IMR-90 (cell line): ENCODE data around the gene CDK17.

ENCODE experiments used
- BHLHE40 ChIP-seq: fragments of 150-350 bp; IDR thresholded peaks from 2 replicates; pipeline ENCODE4 v1.6.1; 2016; ENCODE audit warnings: mild to moderate bottlenecking, low read depth, low read length
- CEBPB ChIP-seq: IDR thresholded peaks from 2 replicates; pipeline ENCODE4 v1.6.1; 2012; ENCODE audit warnings: low read depth, low read length, improper control_type of control experiment
- CHD1 ChIP-seq: IDR thresholded peaks from 2 replicates; pipeline ENCODE4 v1.6.1; 2012; ENCODE audit warnings: low read depth, low read length, improper control_type of control experiment
- FOS ChIP-seq: fragments of 150-350 bp; IDR thresholded peaks from 2 replicates; pipeline ENCODE4 v1.6.1; 2016; ENCODE audit warnings: low read depth, low read length
- MAFK ChIP-seq: IDR thresholded peaks from 2 replicates; pipeline ENCODE4 v1.6.1; 2012; ENCODE audit warnings: low read depth, low read length, improper control_type of control experiment
- MAZ ChIP-seq: IDR thresholded peaks from 2 replicates; pipeline ENCODE4 v1.6.1; 2012; ENCODE audit warnings: low read depth, mild to moderate bottlenecking, low read length, improper control_type of control experiment, moderate library complexity, borderline replicate concordance
- POLR2A ChIP-seq: IDR thresholded peaks from 2 replicates; pipeline ENCODE4 v1.6.1; 2012; ENCODE audit warnings: mild to moderate bottlenecking, low read depth, low read length
- RFX5 ChIP-seq: IDR thresholded peaks from 2 replicates; pipeline ENCODE4 v1.8.0; 2012; ENCODE audit warnings: low read depth, mild to moderate bottlenecking, low read length, moderate library complexity
- SMC3 ChIP-seq: fragments of 150-350 bp; IDR thresholded peaks from 2 replicates; pipeline ENCODE4 v1.6.1; 2016; ENCODE audit warnings: low read depth, mild to moderate bottlenecking, antibody characterized with exemption, low read length, moderate library complexity
- TF ChIP-seq, protein P1 (sequence below): conservative IDR thresholded peaks from 2 replicates; pipeline ENCODE4 v1.5.1; 2012; ENCODE audit warnings: mild to moderate bottlenecking, low read depth, low read length, improper control_type of control experiment
- TF ChIP-seq, protein P2 (sequence below): fragments of 150-350 bp; IDR thresholded peaks from 2 replicates; pipeline ENCODE4 v1.6.1; 2017; ENCODE audit warnings: mild to moderate bottlenecking, antibody characterized with exemption, low read length, low read depth

DNA sequence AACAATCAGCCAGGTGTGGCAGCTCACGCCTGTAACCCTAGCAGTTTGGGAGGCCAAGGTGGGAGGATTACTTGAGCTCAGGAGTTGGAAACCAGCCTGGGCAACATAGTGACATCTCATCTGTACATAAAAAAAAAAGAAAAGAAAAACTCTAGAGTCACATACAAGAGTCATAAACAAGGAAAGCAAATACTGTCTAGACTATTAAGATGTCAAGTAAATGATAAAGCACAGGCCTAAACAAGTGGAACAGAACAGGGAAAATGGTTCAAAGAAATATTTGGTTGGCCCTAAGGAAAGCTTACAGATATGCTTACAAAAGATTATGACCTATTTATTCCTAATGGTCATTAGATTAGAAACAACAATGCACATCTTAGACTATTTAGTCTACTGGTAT lies 12.3 kb downstream of the CDK17 start:
- TF ChIP-seq, protein P1, sequence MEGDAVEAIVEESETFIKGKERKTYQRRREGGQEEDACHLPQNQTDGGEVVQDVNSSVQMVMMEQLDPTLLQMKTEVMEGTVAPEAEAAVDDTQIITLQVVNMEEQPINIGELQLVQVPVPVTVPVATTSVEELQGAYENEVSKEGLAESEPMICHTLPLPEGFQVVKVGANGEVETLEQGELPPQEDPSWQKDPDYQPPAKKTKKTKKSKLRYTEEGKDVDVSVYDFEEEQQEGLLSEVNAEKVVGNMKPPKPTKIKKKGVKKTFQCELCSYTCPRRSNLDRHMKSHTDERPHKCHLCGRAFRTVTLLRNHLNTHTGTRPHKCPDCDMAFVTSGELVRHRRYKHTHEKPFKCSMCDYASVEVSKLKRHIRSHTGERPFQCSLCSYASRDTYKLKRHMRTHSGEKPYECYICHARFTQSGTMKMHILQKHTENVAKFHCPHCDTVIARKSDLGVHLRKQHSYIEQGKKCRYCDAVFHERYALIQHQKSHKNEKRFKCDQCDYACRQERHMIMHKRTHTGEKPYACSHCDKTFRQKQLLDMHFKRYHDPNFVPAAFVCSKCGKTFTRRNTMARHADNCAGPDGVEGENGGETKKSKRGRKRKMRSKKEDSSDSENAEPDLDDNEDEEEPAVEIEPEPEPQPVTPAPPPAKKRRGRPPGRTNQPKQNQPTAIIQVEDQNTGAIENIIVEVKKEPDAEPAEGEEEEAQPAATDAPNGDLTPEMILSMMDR = no peak
- TF ChIP-seq CEBPB (no peak), BHLHE40 (no peak), CHD1 (no peak), POLR2A (no peak), SMC3 (no peak), FOS (no peak), MAFK (no peak), RFX5 (no peak), MAZ (no peak)
- TF ChIP-seq, protein P2, sequence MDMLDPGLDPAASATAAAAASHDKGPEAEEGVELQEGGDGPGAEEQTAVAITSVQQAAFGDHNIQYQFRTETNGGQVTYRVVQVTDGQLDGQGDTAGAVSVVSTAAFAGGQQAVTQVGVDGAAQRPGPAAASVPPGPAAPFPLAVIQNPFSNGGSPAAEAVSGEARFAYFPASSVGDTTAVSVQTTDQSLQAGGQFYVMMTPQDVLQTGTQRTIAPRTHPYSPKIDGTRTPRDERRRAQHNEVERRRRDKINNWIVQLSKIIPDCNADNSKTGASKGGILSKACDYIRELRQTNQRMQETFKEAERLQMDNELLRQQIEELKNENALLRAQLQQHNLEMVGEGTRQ = no peak
